IMR-90 (cell line): ENCODE data around the gene CASTOR1. TPM values are rescaled to one million over a fixed set of nuclear protein-coding genes. Genes with fewer than 3 reads are reported as not detected.

Experiments
- ATAC-seq: fragments of 200-7000 bp; cut with Tn5 transposase; 2 replicates; pipeline ENCODE4 v1.9.1; 2020; ENCODE audit warnings: low read depth, mild to moderate bottlenecking, moderate library complexity
- BruUV-seq: library from RNA; stranded (reverse); fragments of 400-500 nt; replicated peaks from 2 replicates; lab custom pipeline; 2021; lab: Mats Ljungman, UMichigan
- CTCF ChIA-PET: fragments of 300-600 bp; formaldehyde crosslinking; extraction: SDS; loops from one replicate; lab custom pipeline; 2021; ENCODE audit warnings: antibody characterized with exemption; lab: Yijun Ruan, JAX
- POLR2A ChIA-PET: fragments of 300-600 bp; sonication (Branson Sonifier 250); formaldehyde crosslinking; loops from one replicate; lab custom pipeline; 2022; ENCODE audit warnings: antibody characterized with exemption; ENCODE audit not compliant: unreplicated experiment; lab: Charles Lee
- DNase-seq: peaks from one replicate; pipeline ENCODE4 v3.0.0; 2013
- H2AFZ ChIP-seq: replicated peaks from 2 replicates; pipeline ENCODE3; 2013; ENCODE audit warnings: low read length, mild to moderate bottlenecking; ENCODE audit not compliant: poor library complexity
- H2AK5ac ChIP-seq: 2 replicates; pipeline ENCODE4 v1.6.1; 2013; ENCODE audit warnings: low read depth, low read length, inconsistent platforms
- H2AK9ac ChIP-seq: replicated peaks from 2 replicates; pipeline ENCODE3; 2013; ENCODE audit warnings: mild to moderate bottlenecking, low read depth, low read length, moderate library complexity; ENCODE audit not compliant: poor library complexity
- H2BK120ac ChIP-seq: 2 replicates; pipeline ENCODE4 v1.6.1; 2013; ENCODE audit warnings: low read depth, low read length, inconsistent platforms
- H2BK15ac ChIP-seq: 3 replicates; pipeline ENCODE4 v1.6.1; 2013; ENCODE audit warnings: low read depth, low read length, inconsistent platforms
- H2BK20ac ChIP-seq: 2 replicates; pipeline ENCODE4 v1.6.1; 2013; ENCODE audit warnings: low read depth, mild to moderate bottlenecking, inconsistent platforms, low read length, moderate library complexity
- H2BK5ac ChIP-seq: 2 replicates; pipeline ENCODE4 v1.6.1; 2013; ENCODE audit warnings: mild to moderate bottlenecking, low read depth, low read length, inconsistent platforms; ENCODE audit not compliant: poor library complexity, severe bottlenecking
- H3K14ac ChIP-seq: replicated peaks from 2 replicates; pipeline ENCODE4 v1.6.1; 2013; ENCODE audit warnings: low read depth, low read length, inconsistent platforms
- H3K18ac ChIP-seq: 2 replicates; pipeline ENCODE4 v1.6.1; 2013; ENCODE audit warnings: low read depth, low read length, control low read depth
- H3K23ac ChIP-seq: 2 replicates; pipeline ENCODE4 v1.6.1; 2013; ENCODE audit warnings: low read depth, low read length, inconsistent platforms
- H3K27ac ChIP-seq: 2 replicates; pipeline ENCODE4 v1.5.1; 2013; ENCODE audit warnings: mild to moderate bottlenecking, control low read depth, low read length; ENCODE audit not compliant: insufficient read depth
- H3K27me3 ChIP-seq: 2 replicates; pipeline ENCODE4 v1.6.1; 2013; ENCODE audit warnings: low read length; ENCODE audit not compliant: control insufficient read depth, insufficient read depth
- H3K36me3 ChIP-seq: 2 replicates; pipeline ENCODE4 v1.6.1; 2013; ENCODE audit warnings: low read length, mixed read lengths; ENCODE audit not compliant: control insufficient read depth, insufficient read depth
- H3K4ac ChIP-seq: 2 replicates; pipeline ENCODE4 v1.6.1; 2013; ENCODE audit warnings: low read depth, low read length, inconsistent platforms
- H3K4me1 ChIP-seq: 2 replicates; pipeline ENCODE4 v1.6.1; 2013; ENCODE audit warnings: low read length, mixed read lengths; ENCODE audit not compliant: control insufficient read depth, insufficient read depth
- H3K4me2 ChIP-seq: 2 replicates; pipeline ENCODE4 v1.6.1; 2013; ENCODE audit warnings: low read depth, mild to moderate bottlenecking, control low read depth, low read length, moderate library complexity
- H3K4me3 ChIP-seq: 2 replicates; pipeline ENCODE4 v1.5.1; 2013; ENCODE audit warnings: low read depth, mild to moderate bottlenecking, control low read depth, low read length, moderate library complexity; ENCODE audit not compliant: insufficient read depth
- H3K56ac ChIP-seq: 2 replicates; pipeline ENCODE4 v1.6.1; 2013; ENCODE audit warnings: low read length, inconsistent platforms; ENCODE audit not compliant: insufficient read depth; ENCODE audit errors: extremely low read depth
- H3K79me1 ChIP-seq, 2 experiments: 2 replicates each; pipeline ENCODE4 v1.6.1; 2013; ENCODE audit warnings: low read length in 2 of 2, inconsistent platforms in 1 of 2, low read depth in 1 of 2
- H3K9ac ChIP-seq: 2 replicates; pipeline ENCODE4 v1.6.1; 2013; ENCODE audit warnings: low read depth, low read length, control low read depth
- H3K9me1 ChIP-seq: 2 replicates; pipeline ENCODE4 v1.6.1; 2013; ENCODE audit warnings: low read length, inconsistent platforms; ENCODE audit not compliant: insufficient read depth
- H3K9me3 ChIP-seq: 2 replicates; pipeline ENCODE4 v1.6.1; 2013; ENCODE audit warnings: low read length; ENCODE audit not compliant: control insufficient read depth, insufficient read depth
- H4K20me1 ChIP-seq: 2 replicates; pipeline ENCODE4 v1.6.1; 2013; ENCODE audit warnings: low read length, inconsistent platforms; ENCODE audit not compliant: insufficient read depth
- H4K5ac ChIP-seq: 2 replicates; pipeline ENCODE4 v1.6.1; 2013; ENCODE audit warnings: mild to moderate bottlenecking, low read depth, low read length, control low read depth
- H4K8ac ChIP-seq, 2 experiments: 2 replicates each; pipeline ENCODE4 v1.6.1; 2013; ENCODE audit warnings: low read depth in 2 of 2, low read length in 2 of 2, control low read depth in 1 of 2, inconsistent platforms in 1 of 2
- H4K91ac ChIP-seq: 2 replicates; pipeline ENCODE4 v1.6.1; 2013; ENCODE audit warnings: low read depth, low read length, inconsistent platforms; ENCODE audit not compliant: insufficient read depth
- BHLHE40 ChIP-seq: fragments of 150-350 bp; IDR thresholded peaks from 2 replicates; pipeline ENCODE4 v1.6.1; 2016; ENCODE audit warnings: mild to moderate bottlenecking, low read depth, low read length
- CEBPB ChIP-seq: IDR thresholded peaks from 2 replicates; pipeline ENCODE4 v1.6.1; 2012; ENCODE audit warnings: low read depth, low read length, improper control_type of control experiment
- CHD1 ChIP-seq: IDR thresholded peaks from 2 replicates; pipeline ENCODE4 v1.6.1; 2012; ENCODE audit warnings: low read depth, low read length, improper control_type of control experiment
- FOS ChIP-seq: fragments of 150-350 bp; IDR thresholded peaks from 2 replicates; pipeline ENCODE4 v1.6.1; 2016; ENCODE audit warnings: low read depth, low read length
- MAFK ChIP-seq: IDR thresholded peaks from 2 replicates; pipeline ENCODE4 v1.6.1; 2012; ENCODE audit warnings: low read depth, low read length, improper control_type of control experiment
- MAZ ChIP-seq: IDR thresholded peaks from 2 replicates; pipeline ENCODE4 v1.6.1; 2012; ENCODE audit warnings: low read depth, mild to moderate bottlenecking, low read length, improper control_type of control experiment, moderate library complexity, borderline replicate concordance
- MXI1 ChIP-seq: IDR thresholded peaks from 2 replicates; pipeline ENCODE4 v1.6.1; 2012; ENCODE audit warnings: low read depth, mild to moderate bottlenecking, low read length, moderate library complexity, borderline replicate concordance
- NFE2L2 ChIP-seq: fragments of 150-350 bp; IDR thresholded peaks from 2 replicates; pipeline ENCODE4 v1.6.1; 2016; ENCODE audit warnings: low read depth, mild to moderate bottlenecking, low read length
- POLR2A ChIP-seq: IDR thresholded peaks from 2 replicates; pipeline ENCODE4 v1.6.1; 2012; ENCODE audit warnings: mild to moderate bottlenecking, low read depth, low read length
- RAD21 ChIP-seq: IDR thresholded peaks from 2 replicates; pipeline ENCODE4 v1.6.1; 2012; ENCODE audit warnings: low read length, improper control_type of control experiment
- RCOR1 ChIP-seq: IDR thresholded peaks from 2 replicates; pipeline ENCODE4 v1.6.1; 2012; ENCODE audit warnings: mild to moderate bottlenecking, low read length, improper control_type of control experiment; ENCODE audit not compliant: insufficient replicate concordance
- RFX5 ChIP-seq: IDR thresholded peaks from 2 replicates; pipeline ENCODE4 v1.8.0; 2012; ENCODE audit warnings: low read depth, mild to moderate bottlenecking, low read length, moderate library complexity
- SMC3 ChIP-seq: fragments of 150-350 bp; IDR thresholded peaks from 2 replicates; pipeline ENCODE4 v1.6.1; 2016; ENCODE audit warnings: low read depth, mild to moderate bottlenecking, antibody characterized with exemption, low read length, moderate library complexity
- WGBS, 2 experiments: methylation state at CpG; one replicate each; pipeline versions ENCODE4 v1.1.5 to v1.1.7; 2013; ENCODE audit warnings: missing lambda C conversion rate in 2 of 2; ENCODE audit not compliant: insufficient read length in 1 of 2; ENCODE audit errors: extremely low coverage in 2 of 2; 5-methylcytosine and 5-hydroxymethylcytosine counted together
- dilution Hi-C: fragments of 300-500 bp; cut with HindIII; formaldehyde crosslinking; loops from one replicate; pipeline ENCODE4 v1.14.3; 2018; ENCODE audit warnings: low sequenced_read_pairs; ENCODE audit not compliant: unreplicated experiment
- in situ Hi-C: fragments of 300-500 bp; cut with MboI; formaldehyde crosslinking; loops from 3 replicates; pipeline ENCODE4 v1.14.3; 2019; ENCODE audit warnings: low sequenced_read_pairs, inconsistent platforms, mixed read lengths
- intact Hi-C: fragments of 100-400 bp; cut with micrococcal nuclease; formaldehyde crosslinking; loops from 2 replicates; pipeline ENCODE4 v1.10.0; 2022
- polyA plus RNA-seq, 3 experiments: library from polyadenylated mRNA; depleted of rRNA; stranded (reverse); fragments of >200 nt; gene quantifications; 2 replicates each; pipeline ENCODE4 v1.2.3, GENCODE V29; 2012; ENCODE audit warnings: low replicate concordance in 1 of 3
- total RNA-seq: library from RNA; depleted of rRNA; stranded (reverse); fragments of >200 nt; gene quantifications from 2 replicates; pipeline ENCODE4 v1.2.3, GENCODE V29; 2012
- TF ChIP-seq, protein P1 (sequence below): conservative IDR thresholded peaks from 2 replicates; pipeline ENCODE4 v1.5.1; 2012; ENCODE audit warnings: mild to moderate bottlenecking, low read depth, low read length, improper control_type of control experiment
- TF ChIP-seq, protein P2 (sequence below): fragments of 150-350 bp; IDR thresholded peaks from 2 replicates; pipeline ENCODE4 v1.6.1; 2017; ENCODE audit warnings: mild to moderate bottlenecking, antibody characterized with exemption, low read length, low read depth

Gene CASTOR1
- total and polyA plus RNA-seq, 2 of the 4 experiments (the other 2 are of a cell fraction): 10.6 to 23.5 TPM

DNA sequence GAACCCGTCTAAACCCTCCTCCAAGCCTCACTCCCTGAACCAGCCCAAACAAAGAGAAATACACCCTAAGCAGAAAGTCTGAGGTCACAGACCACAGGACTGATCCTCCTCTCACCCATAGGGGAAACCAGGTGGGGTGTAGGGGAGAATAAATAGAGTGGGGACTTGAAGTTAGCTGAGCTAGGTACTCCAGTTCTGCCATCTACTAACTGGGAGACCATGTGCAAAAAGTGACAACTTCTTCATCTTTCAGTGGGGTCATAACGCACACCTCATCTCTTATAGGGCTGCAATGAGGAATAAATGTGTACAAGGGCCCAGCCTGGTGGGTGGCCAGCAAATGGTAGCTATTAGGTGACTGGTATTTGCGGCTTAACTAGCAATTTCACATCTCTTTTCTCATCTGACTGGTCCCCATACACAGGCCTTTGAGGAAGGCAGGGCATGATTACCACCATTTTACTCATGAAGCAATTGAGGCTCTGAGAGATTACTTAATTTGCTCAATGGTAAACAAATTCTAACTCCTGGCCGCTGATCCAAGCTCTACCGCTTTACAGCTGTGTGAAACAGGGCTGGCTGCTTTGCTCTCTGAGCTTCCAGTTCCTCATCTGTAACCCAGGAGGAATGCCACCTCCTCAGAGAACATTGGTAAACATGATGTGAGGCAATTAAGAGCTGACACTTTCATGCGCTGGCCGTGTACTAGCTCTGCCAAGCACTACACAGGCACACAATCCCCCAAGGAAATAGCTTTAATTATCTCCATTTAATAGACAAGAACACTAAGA lies 20.8 kb upstream of the CASTOR1 start:
- H3K9ac ChIP-seq: no peak overlapping the region
- no peak overlapping the region for H2AFZ ChIP-seq
- H3K9me1 ChIP-seq: peaks cover 55% of the 10 kb centered on the region
- no peak overlapping the region for H2BK15ac ChIP-seq
- no peak overlapping the region for H2BK120ac ChIP-seq
- no peak overlapping the region for H4K8ac ChIP-seq
- CTCF ChIA-PET: interaction anchor here (0.8 kb wide), 1 partner anchor 22 kb away, joined by 3 read pairs; no protein-coding TSS in a partner anchor
- no peak overlapping the region for H3K23ac ChIP-seq
- no peak overlapping the region for H3K4me3 ChIP-seq
- peaks cover 73% of the 10 kb centered on the region for H4K20me1 ChIP-seq
- no peak overlapping the region for H3K4ac ChIP-seq
- no peak overlapping the region for H4K5ac ChIP-seq
- no peak overlapping the region for H3K56ac ChIP-seq
- H3K9me3 ChIP-seq: no peaks in the 10 kb centered on the region
- H3K18ac ChIP-seq: peak overlapping the region; percentile 8
- intact Hi-C loops: no loop called here
- peak overlapping the region; percentile 22; the same call in 1 of the 2 replicates for H3K4me2 ChIP-seq
- H2BK20ac ChIP-seq: no peak overlapping the region
- BruUV-seq: no TSS peak
- POLR2A ChIA-PET: no interaction called here
- DNase-seq (peak; percentile 72), ATAC-seq (peak; percentile 52)
- no CpG with 5 or more reads among the region's 7 CpGs for WGBS, 2 experiments
- no peaks in the 10 kb centered on the region for H3K27me3 ChIP-seq
- in situ Hi-C loops: no loop called here
- H2AK5ac ChIP-seq: peak overlapping the region; percentile 69; the same call in 1 of the 2 replicates
- H3K14ac ChIP-seq: peak overlapping the region; percentile 40; the same call in 1 of the 2 replicates
- no peak overlapping the region for H4K91ac ChIP-seq
- peaks cover 39 to 92% of the 10 kb centered on the region in 2 experiments for H3K79me1 ChIP-seq
- H3K27ac ChIP-seq: peak overlapping the region; percentile 35; the same call in 1 of the 2 replicates
- H3K36me3 ChIP-seq: no peaks in the 10 kb centered on the region
- H2BK5ac ChIP-seq: peak overlapping the region; percentile 17
- H2AK9ac ChIP-seq: no peak overlapping the region
- peaks cover 41% of the 10 kb centered on the region for H3K4me1 ChIP-seq
- dilution Hi-C loops: no loop called here
- TF ChIP-seq BHLHE40 (0 out of 2 replicates have a peak, but pooled peaks have one; percentile 18), POLR2A (no peak), CEBPB (peak; percentile 58; the same call in 1 of the 2 replicates), RFX5 (no peak), FOS (no peak), RCOR1 (peak; percentile 15), MXI1 (no peak), NFE2L2 (no peak), MAZ (no peak; the same call in 1 of the 2 replicates), CHD1 (no peak), MAFK (no peak), RAD21 (no peak), SMC3 (no peak)
- TF ChIP-seq, protein P1, sequence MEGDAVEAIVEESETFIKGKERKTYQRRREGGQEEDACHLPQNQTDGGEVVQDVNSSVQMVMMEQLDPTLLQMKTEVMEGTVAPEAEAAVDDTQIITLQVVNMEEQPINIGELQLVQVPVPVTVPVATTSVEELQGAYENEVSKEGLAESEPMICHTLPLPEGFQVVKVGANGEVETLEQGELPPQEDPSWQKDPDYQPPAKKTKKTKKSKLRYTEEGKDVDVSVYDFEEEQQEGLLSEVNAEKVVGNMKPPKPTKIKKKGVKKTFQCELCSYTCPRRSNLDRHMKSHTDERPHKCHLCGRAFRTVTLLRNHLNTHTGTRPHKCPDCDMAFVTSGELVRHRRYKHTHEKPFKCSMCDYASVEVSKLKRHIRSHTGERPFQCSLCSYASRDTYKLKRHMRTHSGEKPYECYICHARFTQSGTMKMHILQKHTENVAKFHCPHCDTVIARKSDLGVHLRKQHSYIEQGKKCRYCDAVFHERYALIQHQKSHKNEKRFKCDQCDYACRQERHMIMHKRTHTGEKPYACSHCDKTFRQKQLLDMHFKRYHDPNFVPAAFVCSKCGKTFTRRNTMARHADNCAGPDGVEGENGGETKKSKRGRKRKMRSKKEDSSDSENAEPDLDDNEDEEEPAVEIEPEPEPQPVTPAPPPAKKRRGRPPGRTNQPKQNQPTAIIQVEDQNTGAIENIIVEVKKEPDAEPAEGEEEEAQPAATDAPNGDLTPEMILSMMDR: no peak
- TF ChIP-seq, protein P2, sequence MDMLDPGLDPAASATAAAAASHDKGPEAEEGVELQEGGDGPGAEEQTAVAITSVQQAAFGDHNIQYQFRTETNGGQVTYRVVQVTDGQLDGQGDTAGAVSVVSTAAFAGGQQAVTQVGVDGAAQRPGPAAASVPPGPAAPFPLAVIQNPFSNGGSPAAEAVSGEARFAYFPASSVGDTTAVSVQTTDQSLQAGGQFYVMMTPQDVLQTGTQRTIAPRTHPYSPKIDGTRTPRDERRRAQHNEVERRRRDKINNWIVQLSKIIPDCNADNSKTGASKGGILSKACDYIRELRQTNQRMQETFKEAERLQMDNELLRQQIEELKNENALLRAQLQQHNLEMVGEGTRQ: no peak
